K562 (cell line): ENCODE data around the gene ARL6IP1. TPM values are rescaled to one million over a fixed set of nuclear protein-coding genes. Genes with fewer than 3 reads are reported as not detected.

Experiments
- ATF2 ChIP-seq: sonication (generic); formaldehyde crosslinking; IDR thresholded peaks from 2 replicates; pipeline ENCODE4 v1.8.1; 2022; ENCODE audit warnings: missing genetic modification reagents
- C11orf30 ChIP-seq: fragments of 450-650 bp; IDR thresholded peaks from 2 replicates; pipeline ENCODE4 v1.6.1; 2016; ENCODE audit warnings: low read depth, mild to moderate bottlenecking
- ERF ChIP-seq: fragments of 450-650 bp; formaldehyde crosslinking; IDR thresholded peaks from 2 replicates; pipeline ENCODE4 v1.4.0; 2020; ENCODE audit warnings: mild to moderate bottlenecking, mixed read lengths
- GTF2B ChIP-seq: IDR thresholded peaks from 2 replicates; pipeline ENCODE4 v1.6.1; 2011; ENCODE audit not compliant: insufficient read length; ENCODE audit errors: extremely low read depth
- HLTF ChIP-seq: fragments of 450-650 bp; IDR thresholded peaks from 2 replicates; pipeline ENCODE4 v1.6.1; 2016
- L3MBTL2 ChIP-seq: fragments of 450-650 bp; IDR thresholded peaks from 2 replicates; pipeline ENCODE4 v1.6.1; 2016; ENCODE audit warnings: mild to moderate bottlenecking, moderate library complexity
- MCM3 ChIP-seq: fragments of 450-650 bp; IDR thresholded peaks from 2 replicates; pipeline ENCODE4 v1.6.1; 2016
- NEUROD1 ChIP-seq: fragments of 150-350 bp; IDR thresholded peaks from 2 replicates; pipeline ENCODE4 v1.6.1; 2014; ENCODE audit warnings: borderline replicate concordance, low read length, low read depth; ENCODE audit not compliant: partially characterized antibody
- NFE2 ChIP-seq: IDR thresholded peaks from 2 replicates; pipeline ENCODE4 v1.6.1; 2014; ENCODE audit warnings: antibody characterized with exemption, low read depth
- NFIC ChIP-seq: fragments of 450-650 bp; IDR thresholded peaks from 2 replicates; pipeline ENCODE4 v1.6.1; 2017; ENCODE audit warnings: mild to moderate bottlenecking, inconsistent platforms
- NR2C2 ChIP-seq, 2 experiments: fragments of 200-800 bp in 1 of 2; sonication (Bioruptor generic) in 1 of 2; sonication (generic) in 1 of 2; formaldehyde crosslinking in 1 of 2; IDR thresholded peaks; 2 replicates each; pipeline versions ENCODE4 v1.6.1 to v1.8.0; 2016 to 2022; ENCODE audit warnings: mild to moderate bottlenecking in 1 of 2, missing compliant biosample characterization in 1 of 2, missing genetic modification characterization in 1 of 2, missing genetic modification reagents in 1 of 2
- PML ChIP-seq: IDR thresholded peaks from 2 replicates; pipeline ENCODE4 v1.6.1; 2012; ENCODE audit warnings: low read length, inconsistent platforms
- POLR3A ChIP-seq: IDR thresholded peaks from 2 replicates; pipeline ENCODE4 v1.6.1; 2011; ENCODE audit warnings: borderline replicate concordance, mild to moderate bottlenecking, moderate library complexity; ENCODE audit not compliant: insufficient read length, insufficient read depth; ENCODE audit errors: extremely low read depth
- RFX5 ChIP-seq: IDR thresholded peaks from 2 replicates; pipeline ENCODE4 v1.6.1; 2011; ENCODE audit warnings: low read depth, mild to moderate bottlenecking, improper control_type of control experiment, low read length
- RHOXF2B ChIP-seq: fragments of 250-450 bp; sonication (Bioruptor Pico); conservative IDR thresholded peaks from 2 replicates; pipeline ENCODE4 v1.5.1; 2021
- SOX6 ChIP-seq: fragments of 450-650 bp; IDR thresholded peaks from 2 replicates; pipeline ENCODE4 v1.6.1; 2014; ENCODE audit warnings: mild to moderate bottlenecking
- STAT5A ChIP-seq: IDR thresholded peaks from 2 replicates; pipeline ENCODE4 v1.6.1; 2012; ENCODE audit warnings: low read length, inconsistent platforms, borderline replicate concordance
- ZKSCAN8 ChIP-seq: fragments of 200-800 bp; sonication (Bioruptor generic); IDR thresholded peaks from 2 replicates; pipeline ENCODE4 v1.6.1; 2016; ENCODE audit warnings: missing genetic modification characterization, missing compliant biosample characterization
- ZNF79 ChIP-seq: fragments of 250-450 bp; sonication (Bioruptor Pico); IDR thresholded peaks from 2 replicates; pipeline ENCODE4 v1.4.0; 2020; ENCODE audit warnings: low read depth, mild to moderate bottlenecking, moderate library complexity
- polyA plus RNA-seq, 8 experiments: library from polyadenylated mRNA; depleted of rRNA in 4 of 8; stranded (reverse) in 5 of 8; unstranded in 3 of 8; fragments of >200 nt; fragmentation: Nextera tagmentation in 2 of 8; fragmentation: Illumina TruSeq in 1 of 8; extraction: Ambion mirVana in 2 of 8; extraction: Trizol in 1 of 8; gene quantifications; 2 replicates each; pipeline versions ENCODE4 v1.2.1 to v1.2.3, GENCODE V29; 2011 to 2014; ENCODE audit warnings: inconsistent platforms in 1 of 8, missing spikeins in 1 of 8
- total RNA-seq, 7 experiments: library from RNA; depleted of rRNA in 6 of 7; stranded (reverse); fragments of >200 nt in 6 of 7; fragmentation: Illumina TruSeq in 2 of 7; extraction: Trizol in 2 of 7; gene quantifications; 2 replicates each; pipeline versions ENCODE4 v1.2.1 to v1.2.3, GENCODE V29; 2011 to 2021; ENCODE audit warnings: low replicate concordance in 1 of 7
- TF ChIP-seq, protein P1 (sequence below): fragments of 450-650 bp; IDR thresholded peaks from 2 replicates; pipeline ENCODE4 v1.6.1; 2016; ENCODE audit warnings: antibody characterized with exemption
- TF ChIP-seq, protein P2 (sequence below): fragments of 450-650 bp; formaldehyde crosslinking; IDR thresholded peaks from 2 replicates; pipeline ENCODE4 v1.4.0; 2020; ENCODE audit warnings: mild to moderate bottlenecking, moderate library complexity
- TF ChIP-seq, protein P3 (sequence below): sonication (generic); formaldehyde crosslinking; IDR thresholded peaks from 2 replicates; pipeline ENCODE4 v1.4.0; 2020; ENCODE audit warnings: mild to moderate bottlenecking, missing genetic modification reagents

ARL6IP1 gene
- total and polyA plus RNA-seq, 9 of the 15 experiments (the other 6 are each of a cell fraction or from before 2014, with no cell fraction given), result 102 to 391 (median 162) TPM

- TF ChIP-seq, protein P1, sequence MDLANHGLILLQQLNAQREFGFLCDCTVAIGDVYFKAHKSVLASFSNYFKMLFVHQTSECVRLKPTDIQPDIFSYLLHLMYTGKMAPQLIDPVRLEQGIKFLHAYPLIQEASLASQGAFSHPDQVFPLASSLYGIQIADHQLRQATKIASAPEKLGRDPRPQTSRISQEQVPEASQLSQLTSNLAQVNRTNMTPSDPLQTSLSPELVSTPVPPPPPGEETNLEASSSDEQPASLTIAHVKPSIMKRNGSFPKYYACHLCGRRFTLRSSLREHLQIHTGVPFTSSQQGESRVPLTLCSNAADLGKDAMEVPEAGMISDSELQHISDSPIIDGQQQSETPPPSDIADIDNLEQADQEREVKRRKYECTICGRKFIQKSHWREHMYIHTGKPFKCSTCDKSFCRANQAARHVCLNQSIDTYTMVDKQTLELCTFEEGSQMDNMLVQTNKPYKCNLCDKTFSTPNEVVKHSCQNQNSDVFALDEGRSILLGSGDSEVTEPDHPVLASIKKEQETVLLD, result no peak
- TF ChIP-seq NR2C2 (CRISPR knock-in tag; IDR thresholded peaks at IDR 0.05) (peak; percentile 95), NR2C2 (tag; IDR thresholded peaks at IDR 0.05) (peak; percentile 98), POLR3A (no peak), L3MBTL2 (peak; percentile 96), RHOXF2B (CRISPR knock-in tag) (no peak), C11orf30 (peak; percentile 59), RFX5 (no peak; the same call in 1 of the 2 replicates), HLTF (peak; percentile 71; the same call in 1 of the 2 replicates), ZKSCAN8 (CRISPR knock-in tag) (no peak), GTF2B (peak; percentile 89), ZNF79 (CRISPR knock-in tag) (no peak), NEUROD1 (peak; percentile 82), NFE2 (peak; percentile 24; the same call in 1 of the 2 replicates), PML (peak; percentile 91), MCM3 (no peak), STAT5A (no peak; the same call in 1 of the 2 replicates), ERF (CRISPR knock-in tag) (no peak; the same call in 1 of the 2 replicates), SOX6 (peak; percentile 76; the same call in 1 of the 2 replicates), ATF2 (CRISPR knock-in tag) (no peak), NFIC (peak; percentile 65)
- TF ChIP-seq, protein P2, sequence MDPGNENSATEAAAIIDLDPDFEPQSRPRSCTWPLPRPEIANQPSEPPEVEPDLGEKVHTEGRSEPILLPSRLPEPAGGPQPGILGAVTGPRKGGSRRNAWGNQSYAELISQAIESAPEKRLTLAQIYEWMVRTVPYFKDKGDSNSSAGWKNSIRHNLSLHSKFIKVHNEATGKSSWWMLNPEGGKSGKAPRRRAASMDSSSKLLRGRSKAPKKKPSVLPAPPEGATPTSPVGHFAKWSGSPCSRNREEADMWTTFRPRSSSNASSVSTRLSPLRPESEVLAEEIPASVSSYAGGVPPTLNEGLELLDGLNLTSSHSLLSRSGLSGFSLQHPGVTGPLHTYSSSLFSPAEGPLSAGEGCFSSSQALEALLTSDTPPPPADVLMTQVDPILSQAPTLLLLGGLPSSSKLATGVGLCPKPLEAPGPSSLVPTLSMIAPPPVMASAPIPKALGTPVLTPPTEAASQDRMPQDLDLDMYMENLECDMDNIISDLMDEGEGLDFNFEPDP (CRISPR knock-in tag), result no peak; the same call in 1 of the 2 replicates
- TF ChIP-seq, protein P3, sequence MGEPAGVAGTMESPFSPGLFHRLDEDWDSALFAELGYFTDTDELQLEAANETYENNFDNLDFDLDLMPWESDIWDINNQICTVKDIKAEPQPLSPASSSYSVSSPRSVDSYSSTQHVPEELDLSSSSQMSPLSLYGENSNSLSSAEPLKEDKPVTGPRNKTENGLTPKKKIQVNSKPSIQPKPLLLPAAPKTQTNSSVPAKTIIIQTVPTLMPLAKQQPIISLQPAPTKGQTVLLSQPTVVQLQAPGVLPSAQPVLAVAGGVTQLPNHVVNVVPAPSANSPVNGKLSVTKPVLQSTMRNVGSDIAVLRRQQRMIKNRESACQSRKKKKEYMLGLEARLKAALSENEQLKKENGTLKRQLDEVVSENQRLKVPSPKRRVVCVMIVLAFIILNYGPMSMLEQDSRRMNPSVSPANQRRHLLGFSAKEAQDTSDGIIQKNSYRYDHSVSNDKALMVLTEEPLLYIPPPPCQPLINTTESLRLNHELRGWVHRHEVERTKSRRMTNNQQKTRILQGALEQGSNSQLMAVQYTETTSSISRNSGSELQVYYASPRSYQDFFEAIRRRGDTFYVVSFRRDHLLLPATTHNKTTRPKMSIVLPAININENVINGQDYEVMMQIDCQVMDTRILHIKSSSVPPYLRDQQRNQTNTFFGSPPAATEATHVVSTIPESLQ (CRISPR knock-in tag), result 0 out of 2 replicates have a peak, but pooled peaks have one; percentile 55
Measured at GRCh38 chr16:18801145-18801972, at the start of gene ARL6IP1 (continued).
